Measurements from ENCODE around the gene EME1. TPM values are rescaled to one million over a fixed set of nuclear protein-coding genes. Genes with fewer than 3 reads are reported as not detected.
"Not testable (repeated sequence)": the region's sequence is repeated elsewhere in the genome, so short reads cannot be mapped to it uniquely, and the experiment has no call there.

Gene EME1
- total RNA-seq, 2 experiments from 2014 or later = 25.1 to 26.1 TPM

GRCh38 chr17:50425682-50426471, 52.8 kb downstream of the EME1 start, which contains the start of gene ACSF2:
Gene ACSF2, plus strand, starts transcription at chr17:50426218. Its CDS starts 44 bp downstream, at chr17:50426262.
- Mint-ChIP-seq H3K4me3 (peak within 1 kb of the TSS; percentile 84), H3K36me3 (ENCODE audit: low read depth) (no peaks in the 10 kb centered on the region), H3K27me3 (no peaks in the 10 kb centered on the region), H3K27ac (peak within 1 kb of the TSS; percentile 75), H3K4me1 (peaks cover 33% of the 10 kb centered on the region), H3K9me3 (no peaks in the 10 kb centered on the region)
- CTCF ChIA-PET = interaction anchor here (1.3 to 3.8 kb wide), 3 partner anchors 28 to 54 kb away, joined by 4 to 26 read pairs (median 4); partner anchors contain the start of genes LRRC59 and RSAD1
- peak; percentile 82 for DNase-seq
- POLR2A ChIA-PET = interaction anchor here (0.9 to 3.1 kb wide), 5 partner anchors 29 to 63 kb away, joined by 3 to 28 read pairs (median 7); partner anchors contain the start of genes EME1, LRRC59 and MRPL27

GRCh38 chr17:50426472-50426782, 53.4 kb downstream of the EME1 start:
- Mint-ChIP-seq H3K27ac (peak overlapping the region; percentile 75), H3K4me1 (peaks cover 28% of the 10 kb centered on the region), H3K4me3 (peak overlapping the region; percentile 84), H3K36me3 (ENCODE audit: low read depth) (no peaks in the 10 kb centered on the region), H3K27me3 (no peaks in the 10 kb centered on the region), H3K9me3 (no peaks in the 10 kb centered on the region)
- no peak for DNase-seq
- ChIA-PET POLR2A (interaction anchor here (0.9 to 3.1 kb wide), 4 partner anchors 30 to 63 kb away, joined by 3 to 28 read pairs (median 12); partner anchors contain the start of genes EME1, LRRC59 and MRPL27), CTCF (interaction anchor here (1.5 to 3.8 kb wide), 2 partner anchors 29 to 53 kb away, joined by 4 to 26 read pairs; partner anchors contain the start of genes LRRC59 and RSAD1)

GRCh38 chr17:50426814-50427787, 54.1 kb downstream of the EME1 start:
- peak; percentile 34 for DNase-seq
- Mint-ChIP-seq H3K9me3 (no peaks in the 10 kb centered on the region), H3K27ac (peak overlapping the region; percentile 75), H3K27me3 (no peaks in the 10 kb centered on the region), H3K4me3 (peak overlapping the region; percentile 84), H3K36me3 (ENCODE audit: low read depth) (no peaks in the 10 kb centered on the region), H3K4me1 (peaks cover 23% of the 10 kb centered on the region)
- ChIA-PET POLR2A (interaction anchor here (0.9 to 3.1 kb wide), 4 partner anchors 30 to 64 kb away, joined by 3 to 28 read pairs (median 12); partner anchors contain the start of genes EME1, LRRC59 and MRPL27), CTCF (interaction anchor here (1.5 to 3.8 kb wide), 2 partner anchors 29 to 52 kb away, joined by 4 to 26 read pairs; partner anchors contain the start of genes LRRC59 and RSAD1)

GRCh38 chr17:50428126-50428525, 55.1 kb downstream of the EME1 start:
- POLR2A ChIA-PET; DNase-seq; H3K36me3 Mint-ChIP-seq (ENCODE audit: low read depth); H3K27ac Mint-ChIP-seq; H3K27me3 Mint-ChIP-seq; H3K9me3 Mint-ChIP-seq: not testable (repeated sequence)
- CTCF ChIA-PET = interaction anchor here (1.9 to 3.8 kb wide), 2 partner anchors 30 to 31 kb away, joined by 8 to 26 read pairs; partner anchors contain the start of gene LRRC59
- Mint-ChIP-seq H3K4me3 (peak overlapping the region; percentile 19), H3K4me1 (peaks cover 23% of the 10 kb centered on the region)

- no peak for DNase-seq
- Mint-ChIP-seq H3K27ac (no peak overlapping the region), H3K36me3 (ENCODE audit: low read depth) (no peaks in the 10 kb centered on the region), H3K4me3 (no peak overlapping the region), H3K4me1 (peaks cover 25% of the 10 kb centered on the region), H3K27me3 (no peaks in the 10 kb centered on the region), H3K9me3 (no peaks in the 10 kb centered on the region)
- POLR2A ChIA-PET = interaction anchor here (1.3 to 3.8 kb wide), 2 partner anchors 32 to 55 kb away, joined by 3 to 19 read pairs; partner anchors contain the start of genes EME1, LRRC59 and MRPL27
- CTCF ChIA-PET = interaction anchor here (1.9 kb wide), 1 partner anchor 32 kb away, joined by 8 read pairs; the partner anchor contains the start of gene LRRC59
Measured at GRCh38 chr17:50428831-50429424, 55.9 kb downstream of the EME1 start.

- Mint-ChIP-seq H3K27ac (no peak overlapping the region), H3K27me3 (no peaks in the 10 kb centered on the region), H3K9me3 (no peaks in the 10 kb centered on the region), H3K4me3 (no peak overlapping the region), H3K36me3 (ENCODE audit: low read depth) (no peaks in the 10 kb centered on the region), H3K4me1 (peaks cover 27% of the 10 kb centered on the region)
- POLR2A ChIA-PET = interaction anchor here (1.3 to 3.8 kb wide), 2 partner anchors 33 to 56 kb away, joined by 3 to 19 read pairs; partner anchors contain the start of genes EME1, LRRC59 and MRPL27
- DNase-seq = no peak
- CTCF ChIA-PET = interaction anchor here (1.0 to 1.9 kb wide), 2 partner anchors 33 to 50 kb away, joined by 3 to 8 read pairs; partner anchors contain the start of gene LRRC59
Measured at GRCh38 chr17:50429793-50430192, 56.8 kb downstream of the EME1 start.

Other genes starting within 250 kb of the EME1 start
- gene SAMD14, start 243.1 kb upstream of the EME1 start, total RNA-seq = 1 to 10 TPM in 1 of 2 experiments, under 1 TPM in 1; 0.68 to 1.3 TPM
- 100 to 1,000 TPM; 136 to 137 TPM for gene PPP1R9B, start 222.6 kb upstream of the EME1 start, total RNA-seq
- under 1 TPM in 1 of 2 experiments, not detected in 1; 0.30 TPM for gene SGCA, start 207.2 kb upstream of the EME1 start, total RNA-seq
- gene COL1A1, start 171.6 kb upstream of the EME1 start, total RNA-seq = under 1 TPM; 0.50 to 0.55 TPM
- under 1 TPM in 1 of 2 experiments, not detected in 1; 0.08 TPM for gene TMEM92, start 98.8 kb upstream of the EME1 start, total RNA-seq
- 10 to 100 TPM; 26.7 to 29.7 TPM for gene XYLT2, start 27.1 kb upstream of the EME1 start, total RNA-seq
- gene MRPL27, start within 50 bp of the EME1 start, total RNA-seq = 10 to 100 TPM; 56.5 to 57.5 TPM
- 10 to 100 TPM; 67.1 to 68.9 TPM for gene LRRC59, start 24.3 kb downstream of the EME1 start, total RNA-seq
- 10 to 100 TPM; 28.7 to 30.7 TPM for gene ACSF2, start 53.0 kb downstream of the EME1 start, total RNA-seq
- not detected for gene CHAD, start 95.7 kb downstream of the EME1 start, total RNA-seq
- 10 to 100 TPM; 24.5 to 28.4 TPM for gene RSAD1, start 105.6 kb downstream of the EME1 start, total RNA-seq
- 10 to 100 TPM; 13.4 to 15.2 TPM for gene MYCBPAP, start 135.2 kb downstream of the EME1 start, total RNA-seq
- not detected for gene EPN3, start 159.5 kb downstream of the EME1 start, total RNA-seq
- gene SPATA20, start 173.9 kb downstream of the EME1 start, total RNA-seq = 10 to 100 TPM; 14.5 to 17.8 TPM
- gene CACNA1G, start 187.5 kb downstream of the EME1 start, total RNA-seq = not detected